ENCODE data around the gene SDHB.

Gene SDHB

DNA sequence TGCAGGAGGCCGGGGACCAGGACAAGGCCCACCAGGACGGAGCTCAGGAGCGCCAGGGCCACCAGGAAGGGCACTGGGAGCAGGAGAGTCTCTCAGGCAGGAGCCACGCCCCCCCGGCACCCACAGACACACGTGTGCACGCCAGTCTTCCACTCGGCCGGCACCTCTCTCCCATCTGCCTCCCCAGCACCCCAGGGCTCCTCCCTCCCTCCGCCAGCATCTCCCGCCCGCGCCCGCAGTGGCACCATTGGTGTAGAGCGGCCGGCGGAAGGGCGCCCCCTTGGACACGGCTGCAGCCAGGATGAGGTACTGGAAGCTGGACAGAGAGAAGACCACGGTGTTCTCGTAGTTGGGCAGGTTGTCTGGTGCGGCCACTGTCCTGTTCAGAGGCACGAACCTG, 67.3 kb downstream of the SDHB start:
- no peak for DNase-seq (ENCODE audit: low spot score)

GRCh38 chr1:16986113-16986512, 67.7 kb downstream of the SDHB start:
- DNase-seq (ENCODE audit: low spot score) = no peak

- no peak for DNase-seq (ENCODE audit: low spot score)
These were observed 69.1 kb downstream of the SDHB start for GRCh38 chr1:16984717-16985116.

GRCh38 chr1:16983649-16984048, 70.2 kb downstream of the SDHB start:
- no peak for DNase-seq (ENCODE audit: low spot score)

DNA sequence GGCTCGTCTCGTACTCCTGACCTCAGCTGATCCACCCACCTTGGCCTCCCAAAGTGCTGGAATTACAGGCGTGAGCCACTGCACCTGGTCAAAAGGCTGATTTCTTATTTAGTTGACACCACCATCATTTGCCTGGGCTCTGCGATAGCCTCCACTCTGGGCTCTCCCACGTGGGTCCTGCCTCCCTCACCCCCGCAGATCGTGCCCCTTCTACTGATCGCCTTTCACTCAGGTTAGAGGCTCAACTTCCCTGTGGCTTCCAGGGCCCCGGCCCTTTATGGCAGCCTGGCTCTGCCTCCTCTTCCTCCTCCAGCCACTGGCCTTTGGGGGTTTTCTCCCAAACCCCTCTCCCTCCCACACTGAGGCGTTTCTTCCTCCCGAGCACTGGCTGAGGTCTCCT, 70.9 kb downstream of the SDHB start:
- no peak for DNase-seq (ENCODE audit: low spot score)

GRCh38 chr1:16981269-16981849, 72.5 kb downstream of the SDHB start:
- DNase-seq (ENCODE audit: low spot score) = no peak

GRCh38 chr1:16980473-16981268, 73.2 kb downstream of the SDHB start, which contains the start of gene MFAP2:
Gene MFAP2, minus strand, starts transcription at chr1:16980620. Its CDS starts 2,347 bp downstream, at chr1:16978273.
- DNase-seq (ENCODE audit: low spot score) = no peak

- DNase-seq (ENCODE audit: low spot score) = no peak
These were observed 74.1 kb downstream of the SDHB start for GRCh38 chr1:16979475-16980327.

GRCh38 chr1:16978567-16979474, 75.0 kb downstream of the SDHB start:
- DNase-seq (ENCODE audit: low spot score) = no peak

DNA sequence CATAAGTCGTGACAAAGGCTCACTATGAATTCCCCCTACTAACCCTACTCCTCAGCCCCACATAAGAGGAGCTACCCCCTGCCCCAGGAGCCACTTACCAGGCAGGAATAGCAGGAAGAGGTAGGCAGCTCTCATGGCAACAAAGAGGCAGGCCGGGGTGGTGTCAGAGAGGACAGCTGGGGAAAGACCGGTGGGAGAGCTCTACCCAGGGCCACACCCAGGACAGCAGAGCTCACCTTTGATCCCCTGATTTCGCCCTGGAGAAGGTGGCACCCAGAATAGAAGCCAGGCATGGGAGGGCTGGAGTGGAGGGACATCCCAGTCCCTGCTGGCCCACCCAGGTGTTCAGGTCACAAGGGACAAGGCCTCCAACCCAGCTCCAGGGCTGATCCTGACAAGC, 75.7 kb downstream of the SDHB start:
- no peak for DNase-seq (ENCODE audit: low spot score)

- DNase-seq (ENCODE audit: low spot score) = no peak
These were observed 76.5 kb downstream of the SDHB start for GRCh38 chr1:16977377-16977776.

GRCh38 chr1:16976966-16977365, 76.9 kb downstream of the SDHB start:
- no peak for DNase-seq (ENCODE audit: low spot score)

GRCh38 chr1:16975838-16976237, 78.0 kb downstream of the SDHB start:
- DNase-seq (ENCODE audit: low spot score) = no peak

GRCh38 chr1:16975211-16975610, 78.6 kb downstream of the SDHB start:
- no peak for DNase-seq (ENCODE audit: low spot score)

- DNase-seq (ENCODE audit: low spot score) = no peak
These were observed 80.6 kb downstream of the SDHB start for GRCh38 chr1:16973215-16973614.

GRCh38 chr1:16972189-16972895, 81.5 kb downstream of the SDHB start:
- DNase-seq (ENCODE audit: low spot score) = no peak

- DNase-seq (ENCODE audit: low spot score) = no peak
These were observed 82.3 kb downstream of the SDHB start for GRCh38 chr1:16971341-16972188.

DNA sequence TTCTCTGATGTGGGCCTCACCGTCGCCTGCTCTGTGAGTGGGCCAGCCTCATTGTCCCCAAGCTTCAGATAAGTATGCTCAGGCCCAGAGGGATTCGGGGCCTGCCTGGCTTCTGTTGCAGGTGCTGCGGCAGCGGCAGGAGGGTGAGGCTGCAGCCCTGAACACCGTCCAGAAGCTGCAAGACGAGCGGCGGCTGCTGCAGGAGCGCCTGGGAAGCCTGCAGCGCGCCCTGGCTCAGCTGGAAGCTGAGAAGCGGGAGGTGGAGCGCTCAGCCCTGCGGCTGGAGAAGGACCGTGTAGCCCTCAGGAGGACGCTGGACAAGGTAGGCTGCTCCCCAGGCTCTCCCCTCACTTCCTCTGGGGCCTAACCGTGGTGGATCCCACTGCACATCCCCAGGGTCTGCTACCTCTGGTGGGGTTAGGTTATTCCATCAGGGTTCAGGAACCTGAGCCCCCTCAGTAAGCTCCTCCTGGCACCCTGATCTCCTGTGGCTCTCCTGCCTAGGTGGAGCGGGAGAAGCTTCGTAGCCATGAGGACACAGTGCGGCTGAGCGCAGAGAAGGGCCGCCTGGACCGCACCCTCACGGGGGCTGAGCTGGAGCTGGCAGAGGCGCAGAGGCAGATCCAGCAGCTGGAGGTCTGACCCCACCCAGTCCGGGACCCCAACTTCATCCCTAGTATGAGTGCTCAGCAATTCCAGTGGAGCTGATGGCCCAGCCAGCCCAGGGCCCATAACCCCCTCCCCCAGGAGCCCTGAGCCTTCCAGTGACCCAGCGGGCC, 83.5 kb downstream of the SDHB start:
- DNase-seq (ENCODE audit: low spot score) = no peak

DNA sequence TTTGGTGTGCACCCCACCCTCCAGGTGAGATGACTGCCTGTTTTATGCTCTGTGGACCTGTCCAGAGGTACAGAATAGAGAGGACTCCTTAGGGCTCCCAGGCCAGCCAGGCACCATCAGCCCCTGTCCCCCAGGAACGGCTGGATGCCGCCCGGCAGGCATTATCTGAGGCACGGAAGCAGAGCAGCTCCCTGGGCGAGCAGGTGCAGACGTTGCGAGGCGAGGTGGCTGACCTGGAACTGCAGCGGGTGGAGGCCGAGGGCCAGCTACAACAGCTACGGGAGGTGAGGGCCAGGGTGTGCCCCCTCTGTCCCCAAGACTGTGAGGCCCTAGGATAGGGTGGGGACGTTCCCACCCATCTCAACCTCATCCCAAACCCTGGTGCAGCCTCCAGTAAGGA, 84.2 kb downstream of the SDHB start:
- DNase-seq (ENCODE audit: low spot score) = no peak

Measured in D341Med (cell line).